H1 (cell line): ENCODE data around the gene WWC2. TPM values are rescaled to one million over a fixed set of nuclear protein-coding genes. Genes with fewer than 3 reads are reported as not detected.

Experiments
- ASH2L ChIP-seq: fragments of 200-600, 300-600 bp; sonication (generic); IDR thresholded peaks from one replicate; pipeline ENCODE4 v1.7.1; 2017; ENCODE audit warnings: low read length
- CTCF ChIP-seq, 3 experiments: IDR thresholded peaks; 1 replicate in 2 of 3; 2 replicates in 1 of 3; pipeline versions ENCODE4 v1.5.1 to v1.6.1; 2011; ENCODE audit warnings: low read length in 3 of 3, mild to moderate bottlenecking in 3 of 3, inconsistent platforms in 2 of 3, low read depth in 1 of 3, moderate library complexity in 1 of 3; ENCODE audit not compliant: insufficient read depth in 1 of 3; ENCODE audit errors: control extremely low read depth in 1 of 3
- SAP30 ChIP-seq: fragments of 300-600 bp; sonication (generic); IDR thresholded peaks from 2 replicates; pipeline ENCODE4 v1.7.1; 2012; ENCODE audit warnings: low read length, moderate library complexity, mild to moderate bottlenecking, inconsistent platforms; ENCODE audit not compliant: insufficient read depth, insufficient replicate concordance
- polyA plus RNA-seq, 7 experiments: library from polyadenylated mRNA; depleted of rRNA in 3 of 7; stranded (reverse) in 5 of 7; unstranded in 2 of 7; fragments of >200 nt in 5 of 7; fragments of 200-250 nt in 2 of 7; gene quantifications; 1 replicate in 5 of 7; 2 replicates in 1 of 7; 4 replicates in 1 of 7; pipeline versions ENCODE4 v1.2.1 to v1.2.3, GENCODE V29; 2011 to 2013; ENCODE audit warnings: missing spikeins in 2 of 7, mixed read lengths in 2 of 7
- total RNA-seq: library from RNA; stranded (reverse); fragmentation: NEBNext Ultra II Directional; extraction: Animal tissue kit (Norgen Biotek cat#: 25700); gene quantifications from 2 replicates; pipeline ENCODE4 v1.2.1, GENCODE V29; 2021

WWC2 gene
- total and polyA plus RNA-seq, 2 of the 8 experiments (the other 6 are each of a cell fraction or from before 2014, with no cell fraction given) = 17.6 to 135 TPM

GRCh38 chr4:183107891-183108459, 8.9 kb downstream of the WWC2 start (continued):
- TF ChIP-seq CTCF (IDR thresholded peaks at IDR 0.05; ENCODE audit: control extremely low read depth in 1 of 3, insufficient read depth in 1 of 3, low read depth in 1 of 3, low read length in 3 of 3) = peak in 2 of 3 experiments; percentile 16 to 24; a peak in 3 of 4 replicates
- TF ChIP-seq SAP30 = no peak
- no peak for TF ChIP-seq ASH2L
